ENCODE data around the gene SUPT3H.

The SUPT3H gene

DNA sequence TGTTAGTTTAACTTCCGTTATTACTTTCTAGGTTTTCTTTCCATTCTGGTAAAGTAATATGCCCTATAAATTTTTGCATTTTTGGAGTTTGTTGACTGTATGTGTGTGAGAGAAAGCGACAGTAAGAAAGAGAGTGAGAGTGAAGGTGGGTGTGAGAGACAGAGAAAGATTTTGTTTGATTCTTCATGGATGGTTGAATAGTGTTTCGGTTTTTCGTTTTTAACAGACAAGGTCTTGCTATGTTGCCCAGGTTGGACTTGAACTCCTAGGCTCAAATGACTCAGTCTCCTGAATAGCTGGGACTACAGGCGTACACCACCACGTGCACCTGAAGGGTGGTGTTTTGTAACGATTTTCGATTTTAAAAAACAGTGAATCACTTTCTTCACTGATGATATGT is 378.7 kb downstream of the SUPT3H start:
- no peak for DNase-seq (ENCODE audit: low read depth)

DNA sequence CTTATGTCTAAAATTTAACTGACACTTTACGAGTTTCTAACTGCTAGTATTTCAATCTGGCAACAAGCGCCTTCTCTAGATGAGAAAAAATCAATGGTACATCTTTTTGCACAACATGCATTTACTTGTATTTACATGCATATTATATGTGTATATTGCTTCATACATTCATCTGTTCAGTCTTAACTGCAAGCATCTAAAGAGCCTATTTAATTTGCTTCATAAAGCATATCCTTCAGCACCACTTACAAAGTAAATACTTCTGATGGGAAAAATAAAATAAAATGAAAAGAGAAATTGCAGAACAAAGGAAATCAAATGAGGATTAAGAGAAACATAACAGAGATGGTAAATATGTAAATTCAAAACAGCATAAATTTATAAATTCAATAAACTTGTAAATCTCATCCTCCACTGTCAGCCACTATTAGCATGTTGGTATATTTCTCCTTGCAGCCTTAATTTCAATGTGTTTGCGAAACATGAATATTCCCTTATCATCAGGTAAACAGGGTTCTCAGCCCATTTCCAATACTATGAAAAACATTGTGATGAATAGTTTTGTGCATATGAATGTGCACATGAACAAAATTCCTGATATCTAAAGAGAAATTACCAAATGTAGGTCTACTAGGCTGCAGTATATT is 382.1 kb downstream of the SUPT3H start:
- DNase-seq (ENCODE audit: low read depth): no peak

DNA sequence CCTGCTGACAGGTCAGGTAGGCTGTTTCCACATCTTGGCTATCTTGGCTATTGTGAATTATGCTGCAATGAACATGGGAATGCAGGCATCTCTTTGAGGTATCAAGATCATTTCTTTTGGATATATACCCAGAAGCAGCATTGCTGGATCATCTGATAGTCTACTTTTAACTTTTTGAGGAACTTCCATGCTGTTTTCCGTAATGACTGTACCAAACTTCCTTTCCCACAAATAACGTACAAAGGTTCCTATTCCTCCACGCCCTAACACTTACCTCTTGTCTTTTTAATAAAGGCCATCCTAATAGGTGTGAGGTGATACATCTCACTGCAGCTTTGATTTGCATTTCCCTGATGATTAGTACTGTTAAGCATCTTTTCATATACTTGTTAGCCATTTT is 388.3 kb downstream of the SUPT3H start:
- no peak for DNase-seq (ENCODE audit: low read depth)

DNA sequence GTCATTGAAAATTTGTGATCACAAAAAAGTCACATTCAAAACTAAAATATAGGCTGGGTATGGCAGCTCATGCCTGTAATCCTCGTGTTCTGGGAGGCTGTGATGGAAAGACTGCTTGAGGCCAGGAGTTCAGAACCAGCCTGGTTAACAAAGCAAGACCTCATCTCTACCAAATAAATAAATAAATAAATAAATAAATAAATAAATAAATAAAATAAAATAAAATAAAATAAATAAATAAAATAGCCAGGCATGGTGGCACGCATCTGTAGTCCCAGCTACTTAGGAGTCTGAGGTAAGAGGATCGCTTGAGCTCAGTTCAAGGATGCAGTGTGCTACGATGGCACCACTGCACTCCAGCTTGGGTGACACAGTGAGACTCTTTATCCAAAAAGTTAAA is 392.7 kb downstream of the SUPT3H start:
- no peak for DNase-seq (ENCODE audit: low read depth)

DNA sequence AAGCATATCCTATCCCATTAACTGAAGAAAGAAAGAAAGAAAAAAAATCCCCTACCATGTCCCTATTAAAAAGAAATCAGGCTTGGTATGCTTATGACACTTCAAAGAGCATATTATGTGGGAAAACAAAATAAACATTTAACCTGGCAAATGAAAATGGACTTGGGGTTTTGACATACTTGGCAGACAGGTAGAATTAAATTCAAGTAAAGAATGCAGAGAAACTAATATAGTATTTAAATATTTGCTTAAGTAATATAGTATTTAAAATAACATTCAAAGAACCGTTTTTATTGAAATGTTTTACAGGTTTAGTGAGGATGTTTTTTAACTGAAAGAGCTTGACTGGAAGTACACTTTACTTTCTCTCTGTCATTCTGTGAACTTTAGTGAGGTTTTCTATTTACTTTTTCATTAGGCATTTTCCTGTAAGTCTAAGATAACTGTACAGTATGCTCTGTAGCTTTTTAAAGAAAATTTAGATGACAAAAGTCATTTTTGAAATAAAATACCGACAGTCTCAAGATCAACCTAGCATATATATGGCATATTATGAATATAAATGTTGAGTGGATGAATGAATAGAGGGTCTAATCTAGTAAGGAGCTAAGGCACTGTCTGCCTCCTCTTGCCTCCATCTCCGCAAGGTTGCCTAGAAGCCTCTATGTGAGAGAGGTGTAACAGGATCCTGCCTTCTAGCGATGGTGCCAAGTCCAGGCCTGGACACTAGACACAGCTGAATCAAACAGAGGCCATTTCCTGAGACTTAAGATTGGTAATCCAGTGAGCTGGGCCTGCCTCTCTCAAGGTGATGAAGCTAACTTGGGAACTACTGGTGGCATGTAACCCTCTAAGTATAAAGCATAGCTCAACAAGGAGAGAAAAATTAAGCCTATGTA is 394.0 kb downstream of the SUPT3H start:
- DNase-seq (ENCODE audit: low read depth): no peak

DNA sequence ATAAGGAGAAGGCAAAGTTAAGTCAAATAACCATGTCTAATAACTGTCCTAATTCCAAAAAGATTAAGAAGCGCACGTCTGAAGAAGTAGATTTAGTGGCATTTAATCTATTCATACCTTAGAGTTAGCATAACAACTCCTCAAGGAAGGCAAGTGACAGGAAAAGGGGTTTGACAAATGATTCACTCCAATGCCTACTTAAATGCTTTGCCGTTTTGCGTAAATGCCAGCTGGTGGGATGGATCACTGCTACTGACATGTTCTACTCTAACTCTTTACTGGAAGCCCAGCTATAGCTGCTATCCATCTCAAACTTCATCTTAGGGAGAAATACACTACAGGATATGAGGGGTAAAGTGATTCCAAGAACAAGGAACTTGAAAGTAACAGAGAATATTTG is 396.9 kb downstream of the SUPT3H start:
- DNase-seq (ENCODE audit: low read depth): no peak

DNA sequence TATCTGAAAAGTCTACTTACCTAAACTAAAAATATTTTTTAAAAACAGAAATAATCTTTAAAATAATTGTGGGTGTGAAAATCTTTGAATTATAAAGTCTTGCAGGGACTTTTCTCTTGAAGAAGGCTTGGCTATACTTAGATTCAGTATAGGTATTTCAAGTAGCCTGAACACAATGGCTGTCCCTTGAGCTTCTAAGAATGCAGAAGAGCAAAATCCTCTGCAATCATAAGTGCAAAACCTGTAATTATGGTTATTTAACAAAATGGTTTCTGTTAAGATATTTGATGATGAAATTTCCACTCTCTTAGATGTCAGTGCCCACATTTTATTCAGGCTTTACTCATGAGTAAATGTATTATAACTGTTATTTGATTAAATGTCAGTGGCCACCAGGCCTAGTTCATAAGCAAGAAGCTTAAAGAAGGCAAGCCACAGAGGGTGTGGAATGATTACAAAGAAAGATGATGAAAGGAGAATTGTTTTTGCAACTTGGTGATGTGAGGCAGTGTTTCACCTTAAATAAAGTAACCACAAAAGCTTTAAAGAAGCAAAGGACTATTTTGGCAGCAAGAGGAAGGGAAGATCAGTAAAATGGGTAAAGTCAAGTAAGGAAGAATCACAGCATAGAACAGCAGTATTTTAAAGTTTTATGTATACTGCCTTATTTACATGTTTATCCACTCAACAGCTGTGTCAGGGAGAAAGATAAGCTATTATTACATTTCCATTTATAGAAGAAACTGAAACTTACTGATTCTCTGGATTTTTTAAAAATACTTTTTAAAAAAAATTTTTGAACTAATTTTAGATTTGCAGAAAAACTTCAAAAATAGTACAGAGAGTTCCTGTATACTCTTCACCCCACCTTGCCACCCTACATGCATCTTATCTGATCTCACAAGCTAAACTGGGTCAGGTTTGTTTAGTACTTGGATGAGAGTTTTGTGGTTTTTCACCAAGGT is 400.8 kb downstream of the SUPT3H start:
- DNase-seq (ENCODE audit: low read depth): no peak

DNA sequence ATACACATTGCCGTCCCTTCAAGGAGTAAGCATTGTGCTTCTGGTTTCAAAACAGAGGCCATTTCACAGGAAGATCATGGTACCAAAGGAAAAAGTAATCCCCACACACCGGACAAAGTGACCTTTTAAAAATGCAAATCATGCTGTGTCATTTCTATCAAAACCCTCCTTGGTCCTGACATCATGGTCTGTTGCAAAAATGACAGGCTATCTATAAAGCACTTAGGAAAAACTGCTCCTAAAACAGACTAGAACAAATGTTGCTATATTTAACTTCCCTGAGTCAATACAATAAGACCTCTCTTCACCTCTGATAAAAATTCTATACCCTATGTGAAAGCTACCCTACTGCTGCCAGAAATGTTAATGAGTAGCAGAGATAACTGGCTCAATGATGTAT is 403.2 kb downstream of the SUPT3H start:
- no peak for DNase-seq (ENCODE audit: low read depth)

DNA sequence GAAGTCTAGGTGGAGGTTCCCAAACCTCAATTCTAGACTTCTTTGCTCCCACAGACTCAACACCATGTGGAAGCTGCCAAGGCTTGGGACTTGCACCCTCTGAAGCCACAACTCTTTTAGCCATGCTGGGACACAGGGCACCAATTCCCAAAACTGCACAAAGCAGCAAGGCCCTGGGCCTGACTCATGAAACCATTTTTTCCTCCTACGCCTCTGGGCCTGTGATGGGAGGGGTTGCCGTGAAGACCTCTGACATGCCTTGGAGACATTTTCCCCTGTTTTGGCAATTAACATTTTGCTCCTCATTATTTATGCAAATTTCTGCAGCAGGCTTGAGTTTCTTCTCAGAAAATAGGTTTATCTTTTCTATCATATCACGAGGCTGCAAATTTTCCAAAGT is 405.0 kb downstream of the SUPT3H start:
- DNase-seq (ENCODE audit: low read depth): no peak

DNA sequence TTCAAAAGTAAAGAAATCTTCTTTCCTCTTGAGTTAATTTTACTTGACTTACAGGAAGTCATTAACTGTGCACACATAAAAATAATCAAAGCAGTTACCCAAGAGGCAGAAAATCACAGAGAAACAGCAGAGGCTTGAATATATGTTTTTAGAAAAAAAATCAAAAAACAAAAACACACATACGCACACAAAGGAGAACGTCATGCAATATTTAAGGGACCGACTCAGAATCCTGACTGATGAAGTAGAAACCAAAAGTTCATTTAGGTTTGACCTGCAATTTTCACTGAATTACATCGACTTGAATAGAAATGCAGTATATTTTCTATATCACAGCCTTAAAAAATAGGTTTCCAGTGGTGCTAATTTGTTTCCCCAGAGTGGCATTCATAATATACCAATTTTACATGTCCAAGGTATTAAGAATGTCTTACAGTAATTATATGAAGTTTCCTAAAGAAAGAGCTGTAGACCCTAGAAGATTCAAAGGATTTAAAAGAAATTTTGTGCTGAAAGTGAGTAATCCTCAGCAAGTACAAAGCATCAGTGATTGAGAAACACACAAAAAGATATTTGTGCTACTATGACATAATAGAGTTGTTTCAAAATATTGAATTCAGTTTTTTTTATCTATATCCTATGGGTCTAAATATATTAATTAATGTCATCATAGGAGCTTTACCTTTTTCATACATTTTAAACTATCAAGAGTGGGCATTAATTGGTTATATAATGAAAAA is 408.1 kb downstream of the SUPT3H start:
- DNase-seq (ENCODE audit: low read depth): no peak

DNA sequence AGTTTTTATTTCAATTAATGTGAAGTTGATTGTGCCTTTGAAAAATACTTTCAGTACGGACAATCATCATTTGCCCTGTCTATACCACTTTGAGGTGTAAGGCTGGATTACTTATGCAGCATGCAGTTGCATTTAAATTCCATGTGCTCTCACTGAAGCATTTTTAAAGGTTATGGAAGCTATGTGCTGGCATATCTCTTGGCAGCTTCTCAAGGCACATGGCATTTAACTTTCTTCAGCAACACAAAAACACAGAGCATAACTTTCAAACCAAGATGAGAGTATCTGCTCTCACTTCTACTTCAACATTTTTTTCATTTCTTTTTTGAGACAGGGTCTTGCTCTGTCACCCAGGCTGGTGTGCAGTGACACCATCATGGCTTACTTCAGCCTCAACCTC is 410.3 kb downstream of the SUPT3H start:
- DNase-seq (ENCODE audit: low read depth): no peak

DNA sequence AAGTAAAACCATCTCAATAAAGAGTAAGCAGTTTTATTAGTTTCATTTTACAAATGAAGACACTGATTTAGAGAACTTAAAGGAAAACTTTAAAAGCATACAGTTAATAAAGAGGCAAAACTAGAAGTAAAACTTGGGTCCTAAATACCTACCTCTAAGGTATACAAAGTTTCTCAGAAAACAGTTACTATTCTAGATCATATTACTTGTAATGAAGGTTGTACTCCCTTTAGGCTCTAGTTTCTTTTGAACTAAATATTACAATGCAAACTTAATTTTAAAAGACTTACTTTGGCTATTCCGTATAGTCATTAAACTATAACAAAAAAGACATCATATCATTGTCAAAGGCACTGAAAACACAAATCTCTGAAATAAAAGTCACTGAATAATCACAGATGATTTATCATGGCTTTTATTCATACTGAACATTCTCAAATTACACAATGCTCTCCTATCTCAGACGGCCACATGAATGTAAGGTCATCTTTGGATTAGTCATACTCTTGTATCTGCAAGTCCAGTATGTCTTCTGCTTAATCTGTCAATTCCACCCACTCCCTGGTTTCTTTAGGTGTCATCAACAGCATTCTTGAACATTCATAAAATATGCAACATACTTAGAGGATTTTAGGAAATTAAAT is 411.2 kb downstream of the SUPT3H start:
- DNase-seq (ENCODE audit: low read depth): peak; percentile 70

DNA sequence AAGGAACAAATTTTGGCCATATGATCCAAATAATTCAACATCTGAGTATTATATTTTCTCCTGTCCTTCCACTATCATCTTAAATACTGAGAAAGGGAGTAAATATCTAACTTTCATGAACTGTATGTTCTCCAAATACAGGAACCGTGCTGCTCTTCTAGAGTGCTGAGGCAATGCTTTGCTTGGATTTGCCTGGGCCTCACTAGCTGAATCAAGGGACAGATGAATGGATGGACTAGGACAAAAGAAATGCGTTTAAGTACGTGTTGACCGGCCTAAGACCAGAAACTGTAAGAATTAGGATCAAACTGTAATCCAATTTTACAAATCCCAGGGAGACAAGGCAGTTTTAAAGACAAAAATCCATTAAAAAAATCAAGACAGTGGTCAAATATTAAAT is 412.0 kb downstream of the SUPT3H start:
- no peak for DNase-seq (ENCODE audit: low read depth)

DNA sequence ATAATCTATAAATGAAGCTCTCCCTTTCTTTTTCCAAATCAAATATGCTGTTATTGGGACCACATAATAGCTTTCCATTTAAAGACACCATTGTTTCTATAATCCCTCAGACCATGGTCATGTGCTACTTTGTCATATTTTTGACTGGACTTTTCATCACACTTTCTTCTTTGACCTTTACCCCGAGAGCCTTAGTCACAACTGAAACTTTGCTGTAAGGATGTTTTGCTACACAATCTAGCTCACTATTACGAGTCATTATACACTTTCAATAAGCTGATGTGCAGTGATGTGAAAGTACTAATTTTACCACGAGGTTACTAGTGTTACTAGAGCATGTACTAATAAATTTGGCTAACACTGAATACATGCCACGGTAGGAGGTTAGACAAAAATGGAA is 416.8 kb downstream of the SUPT3H start:
- DNase-seq (ENCODE audit: low read depth): peak; percentile 49

DNA sequence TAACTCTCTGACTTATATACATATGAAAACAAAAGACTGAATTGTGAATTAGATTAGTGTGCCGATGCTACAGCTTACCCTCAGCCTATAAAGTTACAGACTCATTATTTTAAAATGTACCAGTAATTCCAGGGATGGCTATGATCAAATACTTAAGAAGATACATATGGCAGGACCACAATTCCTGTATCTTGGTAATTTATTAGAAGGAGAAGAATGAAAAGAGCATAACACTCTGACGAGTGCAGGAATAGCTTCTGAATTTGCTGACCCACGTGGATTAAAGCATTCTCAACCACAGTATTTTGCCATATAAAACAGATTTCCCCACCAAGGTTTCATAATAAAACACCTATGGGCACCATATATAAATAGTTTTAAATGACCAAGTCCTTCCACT is 418.1 kb downstream of the SUPT3H start:
- no peak for DNase-seq (ENCODE audit: low read depth)

DNA sequence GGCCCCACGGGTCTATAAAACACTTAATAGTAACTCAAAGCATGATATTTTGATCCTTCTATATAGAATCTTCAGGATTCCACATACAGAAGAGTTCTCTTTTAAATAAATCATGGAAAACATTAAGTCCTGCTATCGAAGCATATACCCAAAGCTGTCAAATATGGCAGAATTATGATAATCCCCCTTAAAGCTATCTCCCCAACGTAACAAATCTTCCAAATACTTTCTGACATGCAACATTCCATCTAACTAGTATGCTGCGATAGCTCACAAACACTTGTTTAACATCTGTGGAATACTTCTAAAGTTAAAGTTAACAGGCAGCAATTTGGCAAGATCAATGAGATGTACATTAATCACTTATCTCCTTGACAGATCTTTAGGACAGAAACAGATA is 420.6 kb downstream of the SUPT3H start:
- DNase-seq (ENCODE audit: low read depth): no peak

DNA sequence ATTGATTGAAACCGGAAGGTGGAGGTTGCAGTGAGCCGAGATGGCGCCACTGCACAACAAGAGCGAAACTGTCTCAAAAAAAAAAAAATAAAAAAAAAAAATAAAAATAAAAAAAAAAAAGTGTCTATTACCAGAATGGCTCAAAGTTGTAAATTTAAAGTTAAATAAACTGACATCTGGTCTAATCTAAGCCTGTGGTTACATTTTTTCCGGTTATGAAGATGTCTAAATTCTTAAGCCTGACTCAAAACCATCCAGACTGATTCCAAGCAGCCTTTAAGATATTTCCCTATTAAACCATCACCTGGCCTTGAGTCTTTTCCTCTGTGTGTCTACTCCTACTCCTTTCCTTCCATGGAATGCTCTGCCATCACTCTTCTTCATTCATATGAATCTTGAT is 421.3 kb downstream of the SUPT3H start:
- no peak for DNase-seq (ENCODE audit: low read depth)

DNA sequence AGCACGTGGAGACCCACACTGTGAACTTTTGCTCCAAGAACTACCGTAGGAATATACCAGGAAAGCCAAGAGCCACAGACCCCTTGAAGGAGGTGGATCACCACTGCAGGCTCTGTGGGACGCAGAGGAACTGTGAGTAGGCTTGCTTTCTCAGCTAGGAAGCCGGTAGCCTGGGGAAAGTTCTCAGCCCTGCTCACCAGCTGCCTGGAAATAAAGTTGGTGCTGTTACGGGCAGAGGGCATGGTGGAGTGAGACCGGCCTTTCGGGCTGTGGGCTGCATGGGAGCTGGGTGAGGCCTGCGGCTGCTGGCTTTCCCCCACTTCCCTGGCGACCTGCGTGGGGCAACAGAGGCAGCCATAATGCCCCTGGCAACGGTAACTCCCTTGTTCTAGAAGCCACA is 422.6 kb downstream of the SUPT3H start:
- DNase-seq (ENCODE audit: low read depth): no peak

DNA sequence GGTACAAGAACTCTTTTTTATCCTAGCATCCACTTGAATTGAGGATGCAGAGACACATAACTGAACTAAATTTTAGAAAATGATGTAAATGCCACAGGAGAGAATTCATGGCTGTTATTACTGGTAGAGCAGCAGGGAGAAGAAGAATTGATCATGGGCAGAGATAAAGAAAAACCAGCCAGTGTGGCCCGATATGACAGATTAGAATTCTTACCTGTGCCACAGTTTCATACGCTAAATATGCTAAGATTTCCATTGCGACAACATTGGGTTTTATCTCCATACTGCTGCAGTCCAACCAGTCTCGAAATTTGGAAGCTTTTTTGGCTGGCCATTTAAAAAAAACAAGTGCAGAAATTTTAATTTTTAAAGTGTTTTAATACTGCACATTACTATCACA is 423.5 kb downstream of the SUPT3H start:
- no peak for DNase-seq (ENCODE audit: low read depth)

DNA sequence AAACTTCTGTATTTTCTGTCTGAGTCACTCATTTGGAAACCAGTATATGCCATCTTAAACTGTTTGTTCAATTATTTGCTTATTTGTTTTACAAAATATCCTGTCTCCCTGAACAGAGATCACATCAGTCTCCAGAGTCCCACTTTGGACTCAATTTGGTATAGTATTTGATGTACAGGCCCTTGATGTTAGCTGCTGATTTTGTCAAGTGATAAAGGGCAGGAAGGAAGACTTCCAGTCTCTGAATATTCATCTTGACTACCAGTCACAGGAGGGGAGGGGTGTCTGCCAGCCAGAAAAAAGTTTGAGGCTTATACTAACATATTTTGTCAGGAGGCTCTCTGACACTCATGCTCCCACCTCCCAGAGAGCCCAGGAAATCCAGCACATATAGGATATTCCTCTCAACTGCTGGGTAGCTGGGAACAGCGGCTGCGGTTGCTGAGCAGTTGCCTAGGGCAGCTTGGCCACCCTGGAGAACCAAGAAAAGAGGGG is 426.4 kb downstream of the SUPT3H start:
- no peak for DNase-seq (ENCODE audit: low read depth)

DNA sequence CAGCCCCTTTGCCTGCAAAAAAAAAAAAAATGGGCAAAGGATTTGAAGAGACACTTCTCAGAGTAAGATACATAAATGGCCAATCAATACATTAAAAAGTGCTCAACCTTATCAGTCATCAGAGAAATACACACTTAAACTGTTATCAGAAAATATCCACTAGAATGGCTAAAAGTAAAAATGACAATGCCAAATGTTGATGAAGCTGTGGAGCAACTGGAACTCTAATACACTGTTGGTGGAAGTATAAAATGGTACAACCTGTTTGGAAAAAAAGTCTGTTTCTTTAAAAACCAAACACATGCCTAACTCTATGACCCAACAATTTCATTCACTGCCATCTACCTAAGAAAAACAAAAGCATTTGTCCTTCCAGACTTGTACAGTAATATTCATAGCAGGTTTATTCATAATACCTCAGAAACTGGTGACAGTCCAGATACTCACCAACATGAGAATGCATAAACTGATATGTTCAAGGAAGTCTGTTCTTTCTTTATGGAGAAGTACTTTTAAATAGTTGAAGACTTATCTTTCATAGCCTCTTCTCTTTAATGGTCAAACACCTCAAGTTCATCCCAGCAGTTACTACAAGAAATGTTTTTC is 428.0 kb downstream of the SUPT3H start:
- no peak for DNase-seq (ENCODE audit: low read depth)

Measured in HS-5 (cell line).